ENCODE data around the gene MGST1.
"Not testable (repeated sequence)": the region's sequence is repeated elsewhere in the genome, so short reads cannot be mapped to it uniquely, and the experiment has no call there.

Gene MGST1

DNA sequence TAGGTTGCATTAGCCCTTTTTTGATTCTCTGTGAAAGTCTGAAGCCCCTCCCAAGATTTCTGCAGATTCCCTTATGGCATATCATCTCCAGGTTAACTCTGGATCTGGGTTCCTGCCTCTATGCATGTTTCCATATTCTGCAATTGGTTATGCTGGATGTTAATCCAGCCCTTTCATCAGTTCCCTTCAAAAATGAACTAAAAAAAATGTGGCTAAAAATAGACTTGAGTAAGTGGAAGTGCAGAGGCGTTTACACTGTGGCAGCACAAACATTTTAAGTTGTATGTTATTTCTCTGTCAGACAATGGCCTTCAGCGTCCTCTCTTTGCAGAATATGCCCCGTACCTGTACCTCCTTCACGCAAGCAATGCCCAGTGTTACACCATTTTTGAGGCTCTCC, 11.4 kb downstream of the MGST1 start:
- no peak for DNase-seq

GRCh38 chr12:16359512-16360491, 12.4 kb downstream of the MGST1 start:
- DNase-seq, result no peak

DNA sequence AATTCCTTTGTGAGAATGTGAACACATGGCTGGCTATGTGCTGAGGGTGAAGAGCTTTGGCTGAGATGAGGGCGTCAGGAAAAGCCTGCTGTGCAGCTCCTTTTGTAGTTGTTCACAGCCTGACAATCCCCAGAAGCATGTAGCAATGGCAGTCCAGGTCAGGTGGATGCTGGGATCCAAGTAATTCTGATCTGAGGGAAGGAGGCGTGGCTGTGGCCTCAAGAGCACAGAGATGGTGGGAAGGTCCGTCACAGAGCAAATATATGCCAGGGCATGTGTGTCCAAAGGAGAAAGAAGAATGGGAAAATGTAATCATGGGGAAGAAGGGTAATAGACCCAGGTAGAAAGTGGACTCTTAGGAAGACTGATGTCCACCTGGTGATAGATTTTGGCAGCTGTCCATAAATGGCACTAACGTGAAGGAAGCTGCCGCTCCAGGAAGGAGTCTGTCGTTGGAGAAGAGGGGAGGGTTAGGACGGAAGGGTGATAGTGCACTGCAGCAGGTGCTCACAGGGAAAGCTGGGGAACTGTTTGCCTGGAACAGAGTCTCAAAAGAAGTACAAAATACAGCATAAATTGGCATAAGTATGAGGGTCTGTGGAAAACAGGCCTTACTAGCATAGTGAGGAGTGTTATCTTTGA, 13.8 kb downstream of the MGST1 start:
- DNase-seq, result no peak

DNA sequence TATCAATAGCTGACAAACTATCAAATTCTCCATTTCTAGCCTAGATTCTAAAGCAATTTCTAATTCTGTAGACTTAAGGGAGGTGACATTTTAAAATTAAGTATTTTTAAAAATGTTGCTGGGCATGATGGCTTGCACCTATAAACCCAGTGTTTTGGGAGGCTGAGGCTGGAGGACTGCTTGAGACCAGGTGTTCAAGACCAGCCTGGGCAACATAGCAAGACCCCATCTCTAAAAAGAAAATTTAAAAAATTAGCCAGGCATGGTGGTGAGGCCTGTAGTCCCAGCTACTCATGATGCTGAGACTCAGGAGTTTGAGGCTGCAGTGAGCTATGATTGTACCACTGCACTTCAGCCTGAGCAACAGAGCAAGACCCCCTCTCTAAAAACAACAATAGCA, 15.1 kb downstream of the MGST1 start:
- DNase-seq, result no peak

DNA sequence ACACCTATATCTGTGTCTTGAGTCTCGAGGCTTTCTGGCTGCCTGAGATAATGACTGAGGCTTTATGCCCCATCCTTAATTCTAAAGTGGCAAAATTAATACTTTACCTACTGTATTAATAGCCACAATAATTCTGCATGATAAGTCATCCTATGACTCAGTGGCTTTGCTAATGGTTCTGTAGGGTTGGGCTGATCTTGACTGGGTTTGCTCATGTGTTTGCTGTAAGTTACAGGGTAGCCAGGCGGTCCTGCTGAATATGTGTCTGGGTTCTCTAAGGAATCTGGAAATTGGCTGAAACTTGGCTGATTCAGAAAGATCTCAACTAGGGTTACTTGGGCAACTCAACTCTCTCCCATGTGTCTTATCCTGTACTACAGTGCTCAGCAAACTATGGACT, 21.7 kb downstream of the MGST1 start:
- no peak for DNase-seq

- no peak for DNase-seq
Measured at GRCh38 chr12:16370096-16370495, 22.7 kb downstream of the MGST1 start.

- not testable (repeated sequence) for DNase-seq
Measured at GRCh38 chr12:16382652-16383312, 35.3 kb downstream of the MGST1 start.

GRCh38 chr12:16384732-16385131, 37.3 kb downstream of the MGST1 start:
- no peak for DNase-seq

DNA sequence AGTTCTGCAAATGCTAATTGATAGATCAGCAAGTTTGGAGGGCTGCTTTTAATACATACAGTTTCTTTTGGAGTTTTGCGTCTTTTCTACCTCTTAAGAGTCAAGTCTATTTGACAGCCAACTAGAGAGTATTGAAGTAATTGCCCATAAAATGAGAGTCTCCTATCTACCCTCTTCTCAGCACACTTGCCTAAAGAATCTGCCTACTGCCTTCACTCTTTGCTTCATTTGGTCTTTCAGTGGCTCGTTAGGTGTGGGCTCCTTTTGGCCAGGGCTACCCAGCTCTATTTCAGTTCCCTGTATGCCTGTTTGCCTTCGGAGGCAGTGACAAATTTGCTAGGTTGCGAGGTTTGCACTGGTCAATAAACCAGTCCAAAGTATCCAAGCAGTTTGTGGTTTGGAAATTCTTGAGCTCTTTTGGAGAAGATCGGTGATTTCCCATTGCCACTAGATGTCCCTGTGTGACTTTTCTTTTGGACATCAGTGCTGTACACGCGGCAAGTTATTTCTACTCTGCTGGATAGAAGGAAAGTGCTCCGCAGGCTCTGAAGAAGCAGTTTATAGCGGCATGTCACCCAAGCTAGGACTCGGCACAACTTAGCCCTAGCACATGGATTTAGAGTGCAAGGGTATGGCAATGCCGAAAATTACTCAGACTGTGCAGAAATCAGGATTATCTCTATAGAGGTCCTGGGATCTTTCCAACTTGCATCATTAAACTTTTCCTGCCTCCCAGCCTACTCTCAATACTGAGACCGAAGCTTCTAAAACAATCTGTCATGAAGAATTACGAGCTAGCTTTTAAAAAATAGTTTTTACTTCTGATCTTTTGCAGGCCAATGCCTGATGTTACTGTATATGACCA, 38.6 kb downstream of the MGST1 start:
- DNase-seq, result no peak

- DNase-seq, result no peak
Measured at GRCh38 chr12:16387919-16388318, 40.5 kb downstream of the MGST1 start.

GRCh38 chr12:16389594-16389993, 42.1 kb downstream of the MGST1 start:
- no peak for DNase-seq

DNA sequence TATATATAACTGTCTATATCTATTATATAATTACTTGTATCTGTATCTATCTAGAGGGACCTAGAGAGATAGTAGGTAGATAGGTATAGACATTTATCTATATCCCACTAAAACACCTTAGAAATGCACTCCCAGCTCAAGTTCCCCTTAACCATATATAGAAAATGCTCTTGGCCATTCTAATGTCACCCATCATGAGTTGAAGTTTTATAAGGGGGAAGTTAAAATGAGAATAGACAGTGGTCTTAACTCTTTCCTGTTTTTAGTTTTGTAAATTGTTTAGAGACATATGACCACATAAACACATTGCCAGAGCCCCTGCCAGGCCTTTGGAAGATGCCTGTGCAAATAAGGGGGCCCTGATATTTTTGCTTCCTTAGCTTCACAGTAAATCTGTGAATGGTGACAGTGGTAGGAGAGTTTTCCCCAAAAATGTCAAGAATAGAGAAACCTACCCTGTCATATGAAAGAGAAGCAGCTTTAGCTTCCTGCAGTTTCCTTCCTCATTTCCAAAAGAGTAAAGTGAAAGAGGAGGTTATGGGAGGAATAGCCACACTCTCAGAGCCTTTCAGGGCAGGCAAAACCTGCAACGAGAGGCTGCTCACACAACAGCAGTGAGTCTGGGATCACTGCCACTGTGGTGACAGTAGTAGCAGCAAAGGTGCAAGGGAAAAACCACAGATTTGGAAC, 45.5 kb downstream of the MGST1 start:
- DNase-seq, result no peak

GRCh38 chr12:16399101-16399500, 51.7 kb downstream of the MGST1 start:
- no peak for DNase-seq

GRCh38 chr12:16401835-16402234, 54.4 kb downstream of the MGST1 start:
- DNase-seq, result not testable (repeated sequence)

DNA sequence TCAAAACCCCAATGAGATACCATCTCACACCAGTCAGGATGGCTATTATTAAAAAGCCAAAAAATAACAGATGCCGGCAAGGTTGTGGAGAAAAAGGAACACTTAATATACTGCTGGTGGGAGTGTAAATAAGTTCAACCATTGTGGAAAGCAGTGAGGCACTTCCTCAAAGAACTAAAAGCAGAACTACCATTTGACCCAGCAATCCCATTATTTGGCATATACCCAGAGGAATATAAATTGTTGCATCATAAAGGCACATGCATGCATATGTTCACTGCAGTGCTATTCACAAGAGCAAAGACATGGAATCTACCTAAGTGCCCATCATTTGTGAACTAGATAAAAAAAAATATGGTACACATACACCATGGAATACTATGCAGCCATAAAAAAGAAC, 59.9 kb downstream of the MGST1 start:
- no peak for DNase-seq

Data from GOT3 (cell line).